Neural cell (in vitro differentiated cells): Measurements from ENCODE around the gene ZNF490. TPM values are rescaled to one million over a fixed set of nuclear protein-coding genes. Genes with fewer than 3 reads are reported as not detected.

Source experiments
- H2AFZ ChIP-seq: fragments of 200-600, 300-800 bp; sonication (generic), shearing (Covaris generic); 2 replicates; pipeline ENCODE4 v1.6.0; 2014; ENCODE audit warnings: low read depth, mild to moderate bottlenecking, antibody characterized with exemption, low read length, moderate library complexity
- H3F3A ChIP-seq: fragments of 200-600 bp; shearing (Covaris generic); 2 replicates; pipeline ENCODE4 v1.6.1; 2016; ENCODE audit warnings: mild to moderate bottlenecking, moderate library complexity, mixed read lengths, antibody characterized with exemption, low read length; ENCODE audit not compliant: insufficient read depth, poor library complexity, severe bottlenecking
- H3K27ac ChIP-seq: fragments of 200-600, 300-800 bp; sonication (generic), shearing (Covaris generic); 2 replicates; pipeline ENCODE4 v1.5.1; 2014; ENCODE audit warnings: mild to moderate bottlenecking, low read length, moderate library complexity
- H3K27me3 ChIP-seq: fragments of 300-800, 200-600 bp; sonication (generic), shearing (Covaris generic); 2 replicates; pipeline ENCODE4 v1.6.0; 2014; ENCODE audit warnings: mild to moderate bottlenecking, low read depth, low read length, moderate library complexity; ENCODE audit not compliant: insufficient read depth
- H3K36me3 ChIP-seq: fragments of 300-800, 200-600 bp; sonication (generic), shearing (Covaris generic); 2 replicates; pipeline ENCODE4 v1.5.1; 2014; ENCODE audit warnings: mild to moderate bottlenecking, antibody characterized with exemption, low read length, moderate library complexity; ENCODE audit not compliant: insufficient read depth
- H3K4me2 ChIP-seq: fragments of 300-800, 200-600 bp; sonication (generic), shearing (Covaris generic); 2 replicates; pipeline ENCODE4 v1.6.0; 2014; ENCODE audit warnings: mild to moderate bottlenecking, low read length
- H3K4me3 ChIP-seq: fragments of 300-800, 200-600 bp; sonication (generic), shearing (Covaris generic); 2 replicates; pipeline ENCODE4 v1.5.1; 2014; ENCODE audit warnings: mild to moderate bottlenecking, low read length, moderate library complexity
- H3K79me2 ChIP-seq: fragments of 200-600 bp; shearing (Covaris generic); replicated peaks from 2 replicates; pipeline ENCODE4 v1.6.0; 2014; ENCODE audit warnings: mild to moderate bottlenecking, low read length, moderate library complexity; ENCODE audit not compliant: insufficient read depth
- H3K9ac ChIP-seq: fragments of 300-800, 200-600 bp; sonication (generic), shearing (Covaris generic); 2 replicates; pipeline ENCODE4 v1.6.1; 2016; ENCODE audit warnings: mild to moderate bottlenecking, low read length, mixed read lengths
- H3K9me2 ChIP-seq: fragments of 200-600 bp; shearing (Covaris generic); 2 replicates; pipeline ENCODE4 v1.6.1; 2016; ENCODE audit warnings: mild to moderate bottlenecking, low read length, mixed read lengths; ENCODE audit not compliant: insufficient read depth
- H3K9me3 ChIP-seq: fragments of 200-600, 300-800 bp; sonication (generic), shearing (Covaris generic); 2 replicates; pipeline ENCODE4 v1.6.1; 2016; ENCODE audit warnings: mild to moderate bottlenecking, mixed run types, low read length, moderate library complexity, mixed read lengths
- H4K20me1 ChIP-seq: fragments of 200-600 bp; shearing (Covaris generic); 2 replicates; pipeline ENCODE4 v1.6.1; 2016; ENCODE audit warnings: mild to moderate bottlenecking, mixed run types; ENCODE audit not compliant: insufficient read depth
- CTCF ChIP-seq: fragments of 450-650 bp; IDR thresholded peaks from 2 replicates; pipeline ENCODE4 v1.5.1; 2014; ENCODE audit warnings: antibody characterized with exemption, mild to moderate bottlenecking, moderate library complexity; ENCODE audit not compliant: poor library complexity, severe bottlenecking
- EZH2 ChIP-seq: fragments of 200-600, 300-800 bp; shearing (Covaris generic), sonication (generic); IDR thresholded peaks from 2 replicates; pipeline ENCODE4 v1.6.1; 2014; ENCODE audit warnings: antibody characterized with exemption, low read length, borderline replicate concordance, mild to moderate bottlenecking; ENCODE audit not compliant: insufficient read depth, poor library complexity, severe bottlenecking
- MXI1 ChIP-seq: fragments of 450-650 bp; conservative IDR thresholded peaks from 2 replicates; pipeline ENCODE4 v1.6.1; 2014; ENCODE audit warnings: antibody characterized with exemption, mild to moderate bottlenecking; ENCODE audit not compliant: poor library complexity, severe bottlenecking
- POLR2AphosphoS5 ChIP-seq: IDR thresholded peaks from 2 replicates; pipeline ENCODE4 v1.6.1; 2012
- RAD21 ChIP-seq: fragments of 450-650 bp; conservative IDR thresholded peaks from 2 replicates; pipeline ENCODE4 v1.6.1; 2014; ENCODE audit warnings: antibody characterized with exemption, mild to moderate bottlenecking, moderate library complexity
- REST ChIP-seq: IDR thresholded peaks from 2 replicates; pipeline ENCODE4 v1.6.1; 2012; ENCODE audit warnings: borderline replicate concordance
- SMC3 ChIP-seq: fragments of 450-650 bp; conservative IDR thresholded peaks from 2 replicates; pipeline ENCODE4 v1.6.1; 2014; ENCODE audit warnings: antibody characterized with exemption, mild to moderate bottlenecking, moderate library complexity; ENCODE audit not compliant: poor library complexity
- TAF1 ChIP-seq: IDR thresholded peaks from 2 replicates; pipeline ENCODE4 v1.6.1; 2012; ENCODE audit warnings: low read depth
- polyA plus RNA-seq: library from polyadenylated mRNA; depleted of rRNA; stranded (reverse); fragments of >200 nt; gene quantifications from 2 replicates; pipeline ENCODE4 v1.2.3, GENCODE V29; 2014

ZNF490 gene
- polyA plus RNA-seq, 1 donor from 2014 or later: 6.1 TPM

DNA sequence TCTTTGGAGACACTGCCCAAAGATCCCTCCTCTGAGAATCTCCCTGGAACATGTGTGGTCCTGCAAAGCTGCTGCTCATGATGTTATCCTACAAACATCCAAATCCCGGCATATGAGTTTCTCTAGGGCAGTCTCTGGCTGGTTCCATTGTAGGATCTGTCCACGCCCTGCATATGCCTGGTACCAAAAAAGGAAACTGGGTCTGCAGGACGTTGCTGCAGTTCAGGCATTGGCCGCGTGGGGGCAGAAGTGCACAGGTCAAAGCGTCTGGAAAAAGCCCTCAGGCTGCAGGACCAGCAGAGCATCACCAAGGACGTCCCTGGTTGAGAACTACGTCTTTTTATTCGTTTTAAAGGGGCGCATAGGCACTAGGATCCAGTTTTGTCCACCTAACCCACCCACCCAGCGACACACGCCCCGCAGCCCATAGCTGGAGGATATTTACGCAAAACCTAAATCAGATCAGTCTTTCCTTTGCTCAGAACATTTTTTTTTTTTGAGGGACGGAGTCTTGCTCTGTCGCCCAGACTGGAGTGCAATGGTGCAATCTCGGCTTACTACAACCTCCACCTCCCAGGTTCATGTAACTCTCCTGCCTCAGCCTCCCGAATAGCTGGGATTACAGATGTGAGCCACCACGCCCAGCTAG, 46.5 kb downstream of the ZNF490 start:
- H3F3A ChIP-seq: no peaks in the 10 kb centered on the region
- no peak overlapping the region for H3K4me3 ChIP-seq
- no peaks in the 10 kb centered on the region for H4K20me1 ChIP-seq
- H3K79me2 ChIP-seq: no peaks in the 10 kb centered on the region
- H3K9me2 ChIP-seq: no peaks in the 10 kb centered on the region
- TF ChIP-seq RAD21: peak; percentile 64
- no peak for TF ChIP-seq MXI1
- no peak for TF ChIP-seq EZH2
- no peak for TF ChIP-seq TAF1
- peak; percentile 64 for TF ChIP-seq SMC3
- TF ChIP-seq CTCF: peak; percentile 71
- TF ChIP-seq REST: no peak
- no peak for TF ChIP-seq POLR2AphosphoS5
- no peak overlapping the region for H3K9ac ChIP-seq
- no peaks in the 10 kb centered on the region for H3K36me3 ChIP-seq
- no peak overlapping the region for H3K4me2 ChIP-seq
- no peaks in the 10 kb centered on the region for H3K9me3 ChIP-seq
- H2AFZ ChIP-seq: no peak overlapping the region
- H3K27me3 ChIP-seq: no peaks in the 10 kb centered on the region
- no peak overlapping the region for H3K27ac ChIP-seq

- Histone ChIP-seq H3K4me3 (no peak overlapping the region), H3K79me2 (peaks cover 2% of the 10 kb centered on the region), H3K9ac (no peak overlapping the region), H3K36me3 (no peaks in the 10 kb centered on the region), H3K4me2 (no peak overlapping the region), H2AFZ (no peak overlapping the region), H3K9me3 (no peaks in the 10 kb centered on the region), H3K9me2 (no peaks in the 10 kb centered on the region), H3F3A (peaks cover 4% of the 10 kb centered on the region), H3K27me3 (no peaks in the 10 kb centered on the region), H4K20me1 (no peaks in the 10 kb centered on the region), H3K27ac (no peak overlapping the region)
- TF ChIP-seq EZH2: no peak
These were observed 55.1 kb downstream of the ZNF490 start for GRCh38 chr19:12555456-12555930.
